Heart left ventricle (tissue), 13 donors: ENCODE results near the gene LCP1.

Experiments used
- CTCF ChIP-seq, 12 donors: fragments of 200-600 bp; sonication (generic) in 4 of 12; IDR thresholded peaks; one replicate each; pipeline versions ENCODE4 v1.5.0 to v1.8.0; 2018 to 2022; ENCODE audit warnings: antibody characterized with exemption in 12 of 12, mild to moderate bottlenecking in 5 of 12
- POLR2A ChIP-seq, 2 donors: fragments of 450-650 bp; IDR thresholded peaks; one replicate each; pipeline ENCODE4 v1.6.1; 2017; ENCODE audit warnings: antibody characterized with exemption in 2 of 2, mild to moderate bottlenecking in 2 of 2, moderate library complexity in 2 of 2
- donor health status: ischemic (EF 13 %, LVEDD 7.1; RV severe dilation, severe dysfunction).
- donor health status: DM: no; HTN: yes; CAD: no.
- donor health status: DM: no; HTN: no; CAD: no.
- donor health status: ischemic (EF 25% LVEDD 6.9; RV normal size, moderate dysfunction).
- donor health status: ischemic (EF 25% LVEDD 5.7; RV mildly dilated, moderate dysfunction).
- donor health status: ischemic (EF 35%, LVEDD 5.7; RV mildly dilated, moderate dysfunction).
- donor health status: nonischemic (EF 11% LVEDD 7.7; RV severe dilation, severe dysfunction).
- donor health status: DM: yes; HTN: yes; CAD: no.
- donor health status: PGD.
- donor health status: ischemic (EF 29% LVEDD 5.4; RV normal size, mild dysfunction).
- donor health status: nonischemic (EF 23%, LVEDD 6.1; RV moderate dilation, normal function).

- TF ChIP-seq POLR2A (IDR thresholded peaks at IDR 0.05) (no peak), CTCF (IDR thresholded peaks at IDR 0.05) (peak in 3 of 12 donors; percentile 7 to 19 (median 19))
Measured at GRCh38 chr13:46146898-46147297, 35.1 kb downstream of the LCP1 start.
